HCEC 1CT (cell line): ENCODE results near the gene TADA2B.
"Not testable (repeated sequence)": the region's sequence is repeated elsewhere in the genome, so short reads cannot be mapped to it uniquely, and the experiment has no call there.

ENCODE experiments used
- DNase-seq: peaks from one replicate; pipeline ENCODE4 v3.0.0-alpha.2; 2017

Gene TADA2B

DNA sequence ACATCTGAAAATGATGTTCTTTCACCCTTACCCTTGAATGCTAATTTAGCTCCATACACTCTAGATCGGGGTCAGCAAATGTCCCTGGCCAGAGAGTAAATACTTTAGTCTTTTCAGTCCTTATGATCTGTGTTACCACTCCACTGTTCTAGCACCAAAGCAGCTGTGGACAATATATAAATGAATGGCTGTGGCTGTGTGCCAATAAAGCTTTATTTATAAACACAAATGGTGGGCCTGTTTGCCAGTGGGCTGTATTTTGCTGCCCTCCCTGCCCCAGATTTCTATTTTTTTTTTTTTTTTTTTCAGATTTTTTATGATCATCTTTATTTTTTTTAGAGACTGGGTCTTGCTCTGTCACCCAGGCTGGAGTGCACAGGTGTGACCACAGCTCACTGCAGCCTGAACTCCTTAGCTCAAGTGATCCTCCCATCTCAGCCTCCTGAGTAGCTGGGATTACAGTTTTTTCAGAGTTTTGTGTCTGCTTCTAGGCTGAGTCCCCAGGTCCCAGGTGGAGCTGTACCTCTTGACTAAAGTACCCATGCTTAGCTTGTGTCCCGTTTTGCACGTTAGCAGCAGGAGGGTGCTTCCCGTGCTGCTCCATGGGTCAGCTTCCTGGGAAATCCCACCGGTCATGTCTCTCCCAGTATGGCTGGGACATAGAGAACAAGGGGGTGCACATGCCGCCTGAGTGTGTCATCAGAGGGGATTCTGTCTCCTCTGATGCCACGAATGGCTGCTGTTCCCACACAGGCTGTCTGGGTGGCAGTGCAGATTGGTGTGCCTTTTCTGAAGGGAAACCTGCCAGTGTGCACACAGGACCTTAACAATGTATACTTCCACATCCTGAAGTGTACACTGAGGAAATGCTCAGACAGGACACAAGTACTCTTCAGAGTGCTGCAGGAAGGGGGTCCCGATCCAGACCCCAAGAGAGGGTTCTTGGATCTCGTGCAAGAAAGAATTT is 40.7 kb downstream of the TADA2B start:
- no peak for DNase-seq

DNA sequence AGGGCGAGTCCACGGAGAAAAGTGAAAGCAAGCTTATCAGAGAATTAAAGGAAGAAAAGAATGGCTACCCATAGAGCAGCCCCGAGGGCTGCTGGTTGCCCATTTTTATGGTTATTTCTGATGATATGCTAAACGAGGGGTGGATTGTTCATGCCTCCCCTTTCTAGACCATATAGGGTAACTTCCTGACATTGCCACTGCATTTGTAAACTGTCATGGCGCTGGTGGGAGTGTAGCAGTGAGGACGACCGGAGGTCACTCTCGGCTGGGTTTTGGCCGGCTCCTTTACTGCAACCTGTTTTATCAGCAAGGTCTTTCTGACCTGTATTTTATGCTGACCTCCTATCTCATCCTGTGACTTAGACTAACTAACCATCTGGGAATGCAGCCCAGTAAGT is 41.4 kb downstream of the TADA2B start:
- DNase-seq, result not testable (repeated sequence)

DNA sequence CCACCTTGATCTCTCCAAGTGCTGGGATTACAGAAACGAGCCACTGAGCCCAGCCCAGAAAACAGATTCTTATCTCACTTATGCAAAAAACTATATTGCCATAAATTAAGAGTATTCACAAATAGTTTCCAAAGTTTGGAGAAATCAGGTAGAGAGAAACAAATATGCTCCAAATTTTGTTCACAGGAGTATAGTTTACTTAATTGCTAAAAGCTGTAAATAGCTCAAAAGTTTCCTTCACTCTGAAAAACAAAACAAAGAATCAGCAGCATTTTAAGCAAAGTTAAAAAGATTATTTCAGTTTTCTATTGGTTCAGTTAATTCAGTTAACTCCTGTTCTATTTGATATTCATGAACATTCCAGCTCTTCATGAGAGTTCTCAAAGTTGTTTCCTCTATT is 43.2 kb downstream of the TADA2B start:
- no peak for DNase-seq

DNA sequence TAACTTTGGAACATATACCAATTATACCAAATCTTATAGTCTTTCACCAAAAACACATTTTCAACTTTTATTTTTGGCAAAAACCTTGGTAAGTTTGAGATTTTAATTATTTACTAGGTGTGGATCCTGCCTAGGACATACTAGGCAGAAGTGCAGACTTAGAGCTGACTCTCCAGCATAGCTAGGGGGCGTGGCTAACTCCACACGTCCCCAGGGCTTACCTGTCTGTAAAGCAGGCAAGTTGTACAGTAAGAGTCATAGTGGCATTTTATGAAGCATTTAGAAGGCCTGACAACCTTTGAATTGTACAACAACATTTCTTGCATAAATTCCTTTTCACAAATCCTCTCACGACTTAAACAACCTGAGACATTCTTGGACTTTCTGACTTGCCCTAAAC is 43.9 kb downstream of the TADA2B start:
- DNase-seq, result no peak

DNA sequence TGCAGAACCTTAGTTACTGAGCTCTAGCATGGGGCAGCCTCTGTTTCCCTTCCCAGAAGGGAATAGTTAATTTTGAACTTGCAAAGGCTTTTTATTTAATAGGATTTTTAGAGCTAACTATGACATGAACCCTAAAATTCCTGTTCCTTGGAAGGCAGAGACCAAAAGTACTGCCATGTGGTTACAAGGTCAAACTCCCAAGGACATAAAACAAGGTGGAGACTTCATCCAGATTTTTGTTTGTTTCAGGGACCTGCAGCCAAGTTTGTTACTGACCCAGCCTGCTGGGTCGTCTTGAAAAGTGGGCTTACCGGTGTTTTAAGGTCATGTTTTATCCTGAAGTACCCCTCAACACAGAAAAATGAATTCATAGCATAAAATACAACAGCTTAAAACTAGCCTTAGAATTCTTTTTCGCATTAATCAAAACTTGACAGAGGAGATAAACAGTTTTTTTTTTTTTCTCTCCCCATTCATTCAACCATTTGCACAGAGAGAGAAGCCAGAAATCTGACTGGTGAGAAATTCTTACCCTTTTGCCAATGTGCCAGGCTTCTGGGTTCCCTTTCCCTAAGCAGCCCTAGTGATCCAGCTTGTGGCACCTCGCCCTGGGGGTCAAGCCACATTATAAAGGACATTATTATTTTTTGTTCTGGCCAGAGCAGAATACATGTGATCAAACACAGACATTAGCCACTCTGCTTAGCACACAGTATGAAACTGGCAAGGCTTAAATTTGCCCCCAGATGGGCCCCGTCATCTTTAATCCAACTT is 46.2 kb downstream of the TADA2B start:
- no peak for DNase-seq

DNA sequence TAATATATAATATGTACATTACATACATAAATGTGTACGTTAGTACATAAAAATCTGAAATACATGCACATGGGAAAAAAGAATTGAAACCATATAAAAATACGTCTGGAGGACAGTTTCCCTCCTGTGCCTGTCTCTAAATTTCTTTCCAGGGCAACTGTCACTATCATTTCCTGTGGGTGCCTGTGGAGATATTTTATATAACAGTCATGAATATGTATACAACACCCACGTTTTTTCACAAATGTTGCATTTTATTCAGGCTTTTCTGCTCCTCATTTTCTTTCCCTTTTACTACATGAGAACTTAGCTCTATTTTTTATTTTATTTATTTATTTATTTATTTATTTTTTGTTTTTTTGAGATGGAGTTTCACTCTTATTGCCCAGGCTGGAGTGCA is 48.9 kb downstream of the TADA2B start:
- no peak for DNase-seq

DNA sequence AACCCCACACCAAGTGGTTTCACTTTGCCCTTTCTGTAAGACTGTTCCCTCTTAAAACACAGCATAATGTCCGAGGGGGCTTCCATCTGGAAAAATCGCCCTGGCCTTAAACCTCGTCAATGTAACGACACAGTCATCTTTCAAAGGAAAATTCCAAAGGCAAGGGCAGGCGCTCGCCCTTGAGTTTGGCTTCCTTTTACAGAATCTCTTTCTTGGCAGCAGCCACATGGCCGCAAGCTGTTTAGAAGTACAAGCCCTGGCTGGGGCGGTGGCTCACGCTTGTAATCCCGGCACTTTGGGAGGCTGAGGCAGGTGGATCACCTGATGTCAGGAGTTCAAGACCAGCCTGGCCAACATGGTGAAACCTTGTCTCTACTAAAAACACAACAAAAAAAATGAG is 51.7 kb downstream of the TADA2B start:
- no peak for DNase-seq

DNA sequence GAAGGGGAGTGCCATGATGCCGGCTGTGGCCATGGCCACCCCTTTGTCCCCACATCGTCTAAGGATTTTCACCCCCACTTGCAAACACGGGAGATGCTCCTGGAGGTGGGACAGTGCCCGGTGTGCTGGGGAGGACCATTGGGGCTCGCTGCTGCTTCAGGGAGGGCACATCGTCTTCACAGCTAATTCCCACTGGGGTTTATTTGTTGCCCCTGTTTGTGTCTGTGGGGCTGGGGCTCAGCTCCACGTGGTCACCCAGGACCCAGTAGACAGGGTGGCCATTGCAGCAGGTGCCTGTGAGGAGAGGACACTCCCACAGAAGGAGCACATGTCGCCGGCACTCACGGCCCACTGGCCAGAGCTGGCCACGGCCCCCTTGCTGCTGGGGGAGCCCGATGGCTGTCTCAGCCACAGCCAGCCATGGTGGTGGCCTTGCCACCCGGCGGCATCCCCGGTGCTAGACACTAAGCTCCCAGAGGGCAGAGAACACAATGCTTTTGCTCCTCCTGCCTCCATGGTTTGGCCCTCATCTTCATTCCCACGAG is 52.5 kb downstream of the TADA2B start:
- DNase-seq, result no peak

DNA sequence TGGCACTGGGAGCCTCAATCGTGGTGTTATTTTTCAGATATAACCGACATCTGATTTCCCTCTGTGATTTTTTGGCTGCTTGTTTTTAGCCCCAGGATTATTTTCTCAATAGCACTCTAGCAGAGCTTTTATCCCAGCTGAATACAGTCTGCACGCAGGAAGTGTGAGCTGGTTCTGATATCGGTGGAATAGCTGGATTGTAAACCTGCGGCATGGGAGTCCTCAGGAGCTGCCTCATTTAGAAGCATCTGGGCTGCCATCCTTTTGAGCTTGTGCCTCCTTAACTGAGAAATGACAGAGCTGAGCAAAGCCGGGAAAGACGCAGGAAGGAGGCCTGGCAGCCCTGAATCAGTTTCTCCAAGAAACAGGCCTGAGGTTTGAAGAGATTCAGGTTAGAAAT is 53.1 kb downstream of the TADA2B start:
- no peak for DNase-seq

DNA sequence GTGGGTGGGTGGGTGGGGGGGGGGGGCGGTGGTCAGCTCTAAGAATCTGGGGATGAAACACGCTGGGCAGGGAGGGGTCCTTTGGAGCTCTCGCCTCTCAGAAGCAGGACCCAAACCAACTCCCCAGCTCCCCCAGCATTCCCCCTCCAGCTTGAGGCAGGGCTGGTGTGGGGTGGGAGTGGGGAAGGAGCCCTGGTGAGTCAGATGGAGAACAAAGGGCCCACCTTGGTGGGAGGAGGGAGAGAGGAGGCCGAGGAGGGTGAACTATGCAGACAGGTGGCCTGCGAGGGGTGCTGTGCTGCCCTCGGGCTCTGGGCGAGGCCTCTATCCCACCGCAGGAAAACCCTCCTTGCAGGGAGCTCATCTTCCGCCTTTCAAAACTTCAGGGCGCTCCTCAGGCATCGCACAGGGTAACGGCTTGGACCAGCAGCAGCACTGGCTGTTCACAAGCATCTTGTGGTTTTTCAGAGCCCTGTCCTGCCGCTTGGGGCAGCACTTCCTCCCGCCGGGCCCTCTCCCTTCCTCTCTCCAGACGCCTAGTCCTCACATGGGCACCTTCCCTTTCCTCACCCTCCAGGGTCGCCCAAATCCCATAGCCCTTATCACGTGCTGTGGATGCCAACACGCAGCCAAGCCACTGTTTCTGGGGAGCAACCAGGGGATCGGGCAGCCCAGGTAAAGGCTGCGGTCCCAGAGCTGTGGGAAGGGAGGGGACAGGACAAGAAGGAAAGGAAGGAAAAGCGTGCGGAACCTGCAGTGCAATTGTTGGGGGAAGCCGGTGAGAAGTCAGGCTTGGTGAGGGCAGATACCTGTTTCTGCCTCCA is 58.7 kb downstream of the TADA2B start:
- DNase-seq, result peak; percentile 38

DNA sequence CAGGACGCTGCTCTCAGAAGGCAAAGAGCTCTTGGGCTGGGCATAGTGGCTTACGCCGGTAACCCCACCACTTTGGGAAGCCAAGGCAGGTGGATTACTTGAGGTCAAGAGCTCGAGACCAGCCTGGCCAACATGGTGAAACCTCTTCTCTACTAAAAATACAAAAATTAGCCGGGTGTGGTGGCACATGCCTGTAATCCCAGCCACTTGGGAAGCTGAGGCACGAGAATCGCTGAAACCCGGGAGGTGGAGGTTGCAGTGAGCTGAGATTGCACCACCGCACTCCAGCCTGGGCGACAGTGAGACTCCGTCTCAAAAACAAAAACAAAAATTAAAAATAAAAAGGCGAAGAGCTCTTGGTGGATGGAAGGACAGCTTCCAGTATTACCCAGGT is 59.3 kb downstream of the TADA2B start:
- DNase-seq, result not testable (repeated sequence)

DNA sequence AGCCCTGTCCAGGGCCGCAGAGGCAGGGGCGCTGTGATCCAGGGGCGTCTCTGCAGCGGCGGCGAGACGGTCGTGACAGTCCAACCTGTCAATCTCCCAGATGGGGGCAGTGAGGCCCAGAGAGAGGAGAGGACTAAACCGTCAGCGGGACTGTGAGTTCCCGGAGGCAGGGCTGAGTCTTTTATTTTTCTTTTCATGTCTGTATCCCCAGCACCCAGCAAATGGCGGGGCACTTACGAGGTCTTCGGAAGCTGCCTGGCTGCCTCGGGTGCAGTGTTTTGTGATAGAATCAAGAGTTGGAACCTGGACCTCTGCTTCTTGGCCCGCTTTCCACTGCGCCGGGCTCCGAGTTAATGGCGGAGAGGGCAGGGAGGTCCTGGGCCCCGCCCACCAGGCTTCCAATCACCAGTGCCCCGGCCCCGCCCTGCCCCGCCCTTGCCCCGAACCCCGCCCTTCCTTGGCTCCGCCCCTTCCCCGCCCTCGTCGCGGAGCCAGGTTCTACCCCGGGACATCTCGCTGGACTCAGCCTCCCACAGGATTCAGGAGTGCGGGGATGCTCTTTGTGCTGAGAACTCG is 59.9 kb downstream of the TADA2B start:
- DNase-seq, result peak; percentile 55

DNA sequence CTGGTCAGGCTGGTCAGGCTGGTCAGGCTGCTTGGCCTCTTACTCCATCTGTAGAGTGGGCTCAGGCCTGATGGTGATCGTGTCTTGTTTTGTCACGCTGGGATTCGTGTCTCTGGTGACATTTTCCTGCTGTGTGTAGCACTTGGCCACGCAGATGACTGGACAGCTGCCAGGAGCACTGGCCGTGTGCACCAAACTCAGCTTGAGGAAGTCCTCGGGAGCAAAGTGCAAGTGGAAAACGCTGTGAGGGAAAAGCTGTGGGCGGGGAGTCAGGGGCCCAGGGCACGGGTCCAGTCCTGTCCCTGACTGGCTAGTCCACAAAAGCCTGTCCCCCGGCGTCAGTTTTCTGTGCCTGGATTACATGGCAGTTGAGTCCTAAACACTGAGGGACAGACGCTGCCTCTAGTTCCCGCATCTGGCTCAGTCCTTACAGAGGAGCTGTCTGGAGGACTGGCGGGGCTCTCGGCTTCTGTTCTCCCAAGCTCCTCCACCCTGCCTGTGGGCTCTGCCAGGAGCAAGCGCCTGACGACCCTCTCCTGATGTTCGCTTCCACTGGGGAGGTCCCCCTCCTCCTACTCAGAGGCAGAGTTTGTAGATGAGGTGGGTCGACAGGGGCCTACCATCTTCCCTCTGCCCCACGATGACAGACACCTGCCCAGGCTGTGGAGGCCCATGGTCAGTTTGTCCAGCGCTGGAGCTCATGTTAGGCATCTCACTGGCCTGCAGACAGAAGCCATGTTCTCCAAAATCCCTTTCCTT is 60.6 kb downstream of the TADA2B start:
- no peak for DNase-seq

DNA sequence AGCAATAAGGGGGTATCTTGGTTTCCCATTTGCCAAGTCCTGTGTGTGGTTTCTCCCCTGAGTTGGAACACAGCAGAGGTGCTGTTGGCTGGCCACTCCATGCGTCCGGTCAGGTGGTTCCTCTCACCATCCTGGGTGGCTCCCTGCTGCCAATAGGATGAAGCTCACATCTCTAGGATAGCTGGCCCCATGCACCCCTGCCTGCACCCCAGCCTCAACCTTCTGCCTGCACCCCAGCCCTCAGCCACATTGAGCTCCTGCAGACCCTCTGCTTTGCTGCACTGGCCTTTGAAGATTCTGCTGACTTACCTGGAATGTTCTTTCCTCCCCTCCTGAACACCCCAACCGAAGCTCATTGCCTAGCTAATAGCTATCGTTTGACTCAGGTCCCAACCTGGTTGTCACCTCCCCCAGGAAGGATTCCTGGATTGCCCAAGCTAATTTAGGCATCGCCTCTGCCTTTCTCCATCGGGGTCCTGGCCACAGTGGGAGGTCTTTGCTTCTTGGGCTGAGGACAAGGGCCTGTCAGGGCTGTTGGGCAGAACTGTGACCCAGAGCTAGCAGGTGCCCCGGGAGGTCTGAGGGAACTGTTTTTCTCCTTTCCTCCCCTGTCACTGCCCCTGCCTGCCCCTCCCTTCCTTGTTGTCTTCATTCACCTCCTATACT is 61.3 kb downstream of the TADA2B start:
- no peak for DNase-seq

DNA sequence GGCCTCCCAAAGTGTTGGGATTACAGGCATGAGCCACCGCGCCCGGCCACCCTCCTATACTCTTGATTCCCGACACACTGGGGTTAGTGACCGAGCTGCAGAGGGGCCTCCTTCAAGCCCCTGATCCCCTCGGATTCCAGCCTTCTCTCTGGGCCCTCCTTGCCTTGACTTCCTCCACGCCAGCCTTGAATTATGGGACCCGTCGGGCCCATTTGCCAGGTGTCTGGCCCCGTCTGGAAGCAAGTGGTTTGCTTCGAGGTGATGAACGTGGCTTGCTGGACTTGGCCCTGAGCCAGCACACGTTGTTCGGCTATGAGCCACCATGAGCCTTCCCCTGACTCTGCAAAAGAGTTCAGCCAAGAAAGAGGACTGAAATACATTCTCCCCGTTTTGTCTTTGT is 62.1 kb downstream of the TADA2B start:
- DNase-seq, result no peak

DNA sequence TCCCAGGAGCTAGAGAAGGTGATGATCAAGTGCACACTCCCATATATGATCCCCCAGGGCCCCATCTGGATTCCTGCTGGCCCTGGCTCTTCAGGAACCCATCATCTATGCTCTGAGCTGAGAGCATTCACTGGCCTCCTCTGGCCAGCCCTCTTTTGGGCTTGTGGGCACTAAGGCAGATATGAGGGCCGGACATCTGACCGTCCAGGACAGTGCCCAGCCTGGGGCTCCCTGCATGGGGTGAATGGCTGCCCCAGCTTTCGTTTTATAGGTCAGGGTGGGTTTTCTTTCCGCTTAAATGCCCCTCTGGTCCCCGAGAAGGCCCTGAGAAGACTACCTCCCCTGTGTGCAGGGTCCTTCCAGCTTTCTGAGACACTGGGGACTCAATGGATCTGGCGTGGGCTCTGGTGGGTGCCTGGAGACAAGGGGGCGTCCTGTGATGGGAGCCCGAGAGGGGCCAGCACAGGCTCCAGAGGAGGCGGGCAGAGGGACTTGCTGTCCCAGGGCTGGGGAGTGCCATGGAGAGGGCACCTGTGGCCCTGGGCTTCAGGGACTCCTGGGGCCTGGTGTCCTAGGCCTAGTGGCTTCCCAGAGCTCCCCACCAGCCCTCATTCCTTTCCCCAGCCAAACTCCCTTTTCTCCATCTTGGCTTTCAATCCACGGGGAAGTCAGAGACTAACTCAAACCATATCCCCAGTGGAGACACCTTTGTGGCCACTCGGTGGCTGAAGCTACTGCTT is 64.2 kb downstream of the TADA2B start:
- no peak for DNase-seq
